GM19328 (cell line): ENCODE measurements around the gene XXYLT1.

ENCODE experiments used
- ATAC-seq: cut with Tn5 transposase; IDR thresholded peaks from one replicate; pipeline ENCODE4 v1.9.1; 2021; ENCODE audit warnings: mild to moderate bottlenecking, moderate library complexity; ENCODE audit not compliant: unreplicated experiment

Gene XXYLT1

DNA sequence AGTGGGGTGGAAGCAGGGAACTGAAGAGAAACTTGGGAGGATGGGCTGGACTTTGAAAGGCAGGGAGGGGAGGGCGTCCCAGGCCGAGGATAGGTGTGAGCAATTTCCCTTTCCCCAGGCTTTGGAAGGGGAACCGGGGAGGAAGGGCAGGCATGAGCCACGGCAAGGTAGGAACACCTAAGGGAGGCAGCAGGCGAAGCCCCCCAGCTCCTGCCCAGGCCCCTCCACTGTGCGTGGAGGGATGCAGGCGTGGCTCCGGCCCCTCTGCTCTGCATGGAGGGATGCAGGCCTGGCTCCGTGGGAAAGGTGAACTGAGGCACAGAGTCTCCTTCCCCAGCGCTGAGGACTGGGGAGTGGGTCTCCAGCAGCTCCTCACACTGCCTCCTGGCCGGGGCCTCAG, 236.4 kb downstream of the XXYLT1 start:
- no peak for ATAC-seq

DNA sequence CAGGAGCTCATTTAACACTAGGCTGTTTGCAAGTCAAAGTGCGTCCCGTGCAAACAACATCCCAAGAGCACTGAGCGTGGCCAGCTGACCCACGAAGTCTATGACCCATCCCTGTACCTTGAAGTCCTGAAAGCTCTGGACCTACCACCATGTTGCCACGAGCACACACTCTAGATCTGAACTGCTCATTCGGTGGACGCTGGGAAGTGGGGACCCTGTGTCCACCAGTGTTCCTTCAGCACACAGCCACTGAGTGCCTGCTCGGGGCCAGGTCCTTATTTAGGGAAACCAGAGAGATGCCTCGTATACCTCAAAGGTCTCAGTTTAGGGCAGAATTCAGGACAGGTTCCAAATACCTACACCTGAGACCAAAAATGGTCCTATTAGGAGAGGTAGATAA, 236.9 kb downstream of the XXYLT1 start:
- no peak for ATAC-seq

DNA sequence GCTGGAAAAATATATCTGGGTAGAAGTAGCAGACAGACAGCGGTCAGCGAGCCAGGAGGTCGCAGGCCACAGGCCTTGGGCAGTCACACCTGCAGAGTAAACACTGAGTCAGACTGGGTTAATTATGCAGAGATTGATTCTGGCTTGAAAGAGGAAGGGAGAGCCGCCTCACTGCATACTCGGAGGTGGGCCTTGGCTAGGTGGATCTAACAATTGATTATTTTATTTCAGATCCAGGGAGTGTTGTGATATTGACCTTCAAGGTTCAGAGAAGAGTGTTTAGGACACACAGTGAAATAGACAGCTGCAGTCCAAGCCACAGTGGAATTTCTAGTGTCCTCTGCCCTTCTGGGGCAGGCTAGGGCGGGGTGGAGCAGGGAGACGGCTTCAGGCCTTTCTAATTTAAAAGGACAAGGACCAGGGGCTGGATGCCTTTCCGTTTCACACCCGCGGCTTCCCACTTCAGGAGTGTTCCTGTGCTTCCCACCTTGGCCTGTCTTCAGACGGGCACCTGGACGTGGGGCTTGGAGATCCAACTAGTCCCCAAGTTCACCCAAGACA, 237.3 kb downstream of the XXYLT1 start:
- no peak for ATAC-seq

DNA sequence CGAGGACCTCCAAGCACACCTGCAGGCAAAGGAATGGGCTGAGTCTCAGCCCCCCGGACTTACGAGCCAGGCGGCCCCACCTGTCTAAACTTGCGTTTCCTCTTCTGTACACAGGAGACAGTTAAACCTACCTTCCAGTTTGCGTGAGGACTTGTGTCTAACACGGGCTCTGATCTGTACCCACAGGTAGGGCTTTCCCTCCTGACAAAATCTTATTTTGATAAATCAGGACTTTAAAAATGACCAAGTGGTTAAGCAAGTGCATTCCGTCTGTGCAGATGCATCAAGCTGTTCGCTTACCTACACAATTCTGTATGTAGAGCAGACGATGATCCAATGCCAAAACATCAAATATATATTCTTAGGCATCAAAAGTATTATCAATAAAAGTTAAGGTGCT, 238.0 kb downstream of the XXYLT1 start:
- ATAC-seq, result no peak

DNA sequence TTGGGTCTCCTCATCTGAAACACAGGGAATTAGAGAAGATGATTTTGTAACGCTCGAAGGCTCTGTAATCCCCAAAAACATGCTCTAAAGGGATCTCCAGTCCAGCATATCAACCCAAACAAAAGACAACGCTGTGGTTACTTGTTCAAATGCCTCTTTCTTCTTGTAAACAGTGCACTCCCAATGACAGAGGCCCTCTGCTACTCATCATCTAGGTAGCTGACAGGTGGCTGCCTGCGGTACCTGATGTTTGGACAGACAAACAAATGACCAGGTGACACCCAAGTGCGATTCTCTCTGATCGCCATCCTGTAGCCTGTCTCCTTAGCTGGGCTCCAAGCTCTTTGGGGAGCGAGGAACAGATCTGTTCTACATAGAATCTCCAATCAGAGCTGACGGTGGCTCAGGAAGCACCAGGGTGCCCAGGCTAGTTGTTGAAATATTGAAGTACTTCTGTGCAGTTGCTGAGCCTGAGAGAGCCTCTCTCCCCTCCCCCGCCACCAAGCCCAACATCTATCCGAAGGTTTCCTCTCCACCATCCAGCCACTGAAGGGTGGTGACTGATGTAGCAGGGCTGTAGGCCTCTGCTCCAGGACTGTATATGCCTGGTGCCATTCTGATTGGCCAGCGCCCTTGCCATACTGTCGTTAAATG, 238.7 kb downstream of the XXYLT1 start:
- no peak for ATAC-seq

DNA sequence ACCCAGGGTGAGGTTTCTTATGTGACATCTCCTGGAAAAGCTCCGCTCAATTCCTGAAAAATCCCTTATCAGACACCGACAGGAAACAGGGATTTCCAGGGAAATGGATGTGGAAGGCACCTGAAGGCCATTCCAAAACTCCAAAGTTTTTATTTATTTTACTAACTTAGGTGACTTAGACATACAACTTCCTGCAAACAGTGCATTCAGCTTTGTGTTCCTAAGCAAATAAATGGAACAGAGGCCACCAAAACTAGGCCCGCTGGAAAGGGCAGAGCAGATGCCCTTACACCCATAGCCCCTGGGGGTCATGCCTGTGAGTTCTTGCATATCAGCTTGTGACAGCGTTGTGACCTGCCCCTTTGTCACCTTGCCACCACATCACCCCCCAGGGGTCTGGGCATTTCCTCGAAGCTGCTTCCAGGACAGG, 239.4 kb downstream of the XXYLT1 start:
- ATAC-seq, result no peak

DNA sequence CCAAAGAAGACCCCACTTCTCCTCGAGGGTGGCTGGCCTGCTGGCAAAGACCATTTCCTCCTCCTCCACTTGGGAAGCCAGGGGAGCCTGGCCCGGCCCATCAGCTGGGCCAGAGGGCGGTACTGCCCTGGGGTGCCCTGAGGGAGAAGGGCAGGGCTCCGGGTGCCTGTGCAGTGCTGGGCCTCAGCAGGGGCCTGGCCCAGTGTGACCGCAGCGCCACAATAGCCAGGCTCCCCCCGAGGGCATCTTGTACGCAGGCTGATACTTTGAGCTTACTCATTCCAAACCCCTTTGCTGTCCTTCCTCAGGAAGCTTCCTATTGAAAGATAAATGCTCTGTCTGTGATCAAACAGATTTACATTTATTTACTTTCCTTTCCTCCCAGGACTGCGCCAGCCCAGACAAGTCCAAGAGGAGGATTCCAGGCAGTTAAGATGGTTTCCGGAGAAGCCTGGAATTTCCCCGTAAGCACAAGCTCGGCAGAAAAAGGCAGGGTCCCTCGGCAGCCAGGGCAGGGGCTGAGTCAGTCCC, 240.1 kb downstream of the XXYLT1 start:
- ATAC-seq, result no peak

DNA sequence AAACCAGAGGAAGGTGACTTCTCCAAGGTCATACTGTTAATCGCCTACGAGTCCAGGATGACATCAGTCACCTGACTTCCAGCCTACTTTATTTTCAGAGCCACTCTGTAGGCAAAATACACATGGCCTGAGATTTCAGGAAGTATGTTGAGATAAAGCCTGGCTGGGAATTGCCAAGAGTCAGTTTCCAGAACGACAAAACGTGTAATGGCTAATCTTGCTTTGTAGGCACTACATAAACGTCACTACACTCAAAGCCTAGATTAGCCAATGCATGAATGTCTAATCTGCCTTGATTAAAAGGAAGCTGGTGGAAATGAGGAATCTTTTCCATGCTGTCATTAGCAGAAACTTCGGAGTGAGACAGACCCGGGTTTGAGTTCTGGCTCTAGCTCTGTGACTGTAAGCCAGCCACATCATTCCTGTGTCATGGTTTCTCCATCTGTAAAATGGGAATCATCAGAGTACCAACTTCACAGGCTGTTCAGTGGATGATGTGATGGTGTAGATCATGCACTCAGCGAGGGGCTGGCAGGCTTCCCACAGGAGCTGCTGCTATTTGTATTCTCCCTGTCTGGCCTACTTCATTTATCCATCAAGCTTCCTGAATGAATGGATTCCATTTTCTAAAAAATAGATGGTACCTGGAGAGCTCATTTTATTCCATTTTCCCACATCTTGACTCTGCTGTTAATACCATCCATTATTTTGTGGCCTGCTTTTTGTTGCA, 241.9 kb downstream of the XXYLT1 start:
- no peak for ATAC-seq

DNA sequence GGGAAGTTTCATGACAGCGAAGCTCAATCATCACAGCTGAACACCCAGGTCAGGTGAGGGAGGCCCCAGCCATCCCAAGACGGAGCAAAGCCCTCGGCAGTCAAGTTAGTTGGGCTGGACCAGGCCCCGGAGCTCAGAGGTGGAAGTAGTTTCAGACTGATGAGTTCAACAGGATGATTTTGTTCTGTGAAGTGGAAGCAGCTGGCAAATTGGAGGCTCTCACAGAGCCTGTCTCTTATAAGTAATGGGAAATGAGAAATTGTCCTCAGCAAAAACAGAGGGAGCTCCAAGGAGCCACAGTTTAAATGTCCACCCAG, 245.1 kb downstream of the XXYLT1 start:
- ATAC-seq, result no peak

DNA sequence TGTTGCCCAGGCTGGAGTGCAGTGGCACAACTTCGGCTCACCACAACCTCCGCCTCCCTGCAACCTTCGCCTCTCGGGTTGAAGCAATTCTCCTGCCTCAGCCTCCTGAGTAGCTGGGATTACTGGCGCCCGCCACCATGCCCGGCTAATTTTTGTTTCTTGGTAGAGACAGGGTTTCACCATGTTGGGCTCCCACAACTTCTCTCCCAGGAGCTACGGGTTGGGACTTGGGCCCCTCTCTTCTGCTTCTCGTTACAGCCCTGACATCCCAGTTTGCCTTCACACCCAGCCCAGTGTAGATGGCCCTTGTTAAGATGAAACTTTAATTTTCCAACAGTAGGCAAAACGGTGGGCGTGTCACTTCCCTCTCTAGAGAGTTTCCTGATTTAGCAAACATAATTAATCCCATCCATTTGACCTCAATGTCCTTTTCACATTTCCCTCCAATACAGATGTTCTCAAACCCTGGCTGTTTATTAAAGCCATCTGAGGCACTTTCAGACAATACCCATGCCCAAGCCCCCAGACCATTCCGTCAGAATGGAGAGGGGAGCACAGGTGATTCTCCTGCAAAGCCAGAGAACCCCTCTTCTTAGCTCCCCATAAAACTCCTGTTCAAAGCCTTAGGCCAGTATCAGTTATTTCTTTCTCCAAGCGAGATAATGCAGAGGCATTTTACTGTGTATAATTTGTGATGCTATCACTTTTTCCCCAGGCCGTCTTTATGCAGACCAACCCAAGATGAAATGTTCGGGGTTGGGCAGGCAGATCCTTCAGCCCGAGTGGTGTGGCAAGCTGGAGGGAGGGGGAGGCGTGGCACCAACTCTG, 245.7 kb downstream of the XXYLT1 start:
- no peak for ATAC-seq

DNA sequence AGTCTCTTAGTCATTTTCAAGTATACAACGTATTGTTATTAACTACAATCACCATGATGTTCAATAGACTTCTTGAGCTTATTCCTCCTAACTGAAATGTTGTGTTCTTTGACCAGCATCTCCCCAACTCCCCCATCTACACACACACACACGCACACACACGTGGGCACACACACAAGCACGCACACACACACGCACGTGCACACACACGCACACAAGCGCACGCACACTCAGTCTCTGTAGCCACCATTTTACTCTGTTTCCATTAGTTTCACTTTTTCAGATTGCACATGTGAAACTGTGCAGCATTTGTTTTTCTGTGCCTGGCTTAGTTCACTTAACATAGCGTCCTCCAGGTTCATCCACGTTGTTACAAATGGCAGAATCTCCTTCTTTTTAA, 247.0 kb downstream of the XXYLT1 start:
- ATAC-seq, result no peak

DNA sequence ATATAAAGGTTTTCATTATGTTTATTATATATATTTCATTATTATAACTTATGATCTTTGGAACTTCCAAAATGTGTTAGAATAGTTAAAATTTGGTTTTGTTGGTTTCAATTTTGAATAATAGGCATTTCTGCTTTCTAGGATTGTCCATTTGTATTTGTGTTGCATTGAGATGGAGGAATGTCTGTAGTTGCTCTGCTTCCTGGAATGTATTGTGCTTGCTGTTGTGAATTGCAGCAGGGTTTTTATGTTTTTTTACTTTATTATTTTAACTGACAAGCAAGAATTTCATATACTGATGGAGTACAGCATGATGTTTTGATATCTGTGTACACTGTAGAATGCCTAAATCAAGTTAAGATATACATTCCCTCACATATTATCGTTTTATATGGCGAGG, 247.4 kb downstream of the XXYLT1 start:
- no peak for ATAC-seq

DNA sequence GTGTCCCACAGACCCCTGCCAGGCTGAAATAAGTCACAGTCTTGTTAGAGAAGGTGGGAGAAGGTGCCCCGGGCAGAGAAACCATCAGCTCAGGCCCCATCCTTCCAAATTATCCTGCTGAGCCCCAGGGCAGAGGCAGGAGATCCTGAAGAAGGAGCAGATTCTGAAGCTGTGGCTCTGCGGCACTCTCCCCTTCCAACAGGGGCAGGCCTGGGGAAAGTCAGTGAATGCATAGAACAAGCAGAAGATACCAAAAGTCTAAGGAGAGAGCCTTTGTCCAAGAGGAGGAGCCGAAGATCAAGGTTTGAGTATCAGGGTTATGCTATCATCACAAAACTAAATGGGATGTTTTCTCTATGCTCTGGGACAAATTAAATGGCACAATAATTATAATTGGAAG, 249.3 kb downstream of the XXYLT1 start:
- no peak for ATAC-seq

DNA sequence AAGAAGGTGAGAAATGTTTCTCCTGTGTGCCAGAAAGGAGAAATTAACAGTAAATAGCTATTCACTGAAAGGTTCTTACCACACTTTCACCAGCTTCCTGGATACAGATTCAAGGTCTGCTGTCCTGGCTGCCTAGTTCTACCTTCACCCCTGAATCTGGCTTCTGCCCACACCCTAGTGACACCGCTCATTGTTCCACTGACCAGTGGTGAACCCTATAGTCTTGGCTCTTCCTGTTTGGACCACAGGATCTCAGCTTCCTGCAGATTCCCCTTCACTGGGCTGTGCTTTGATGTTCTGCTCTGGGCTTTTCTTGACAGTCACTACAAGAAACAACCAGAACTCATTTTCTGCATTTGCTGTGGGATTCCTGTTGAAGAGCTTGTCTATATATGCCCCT, 250.0 kb downstream of the XXYLT1 start:
- ATAC-seq, result no peak

DNA sequence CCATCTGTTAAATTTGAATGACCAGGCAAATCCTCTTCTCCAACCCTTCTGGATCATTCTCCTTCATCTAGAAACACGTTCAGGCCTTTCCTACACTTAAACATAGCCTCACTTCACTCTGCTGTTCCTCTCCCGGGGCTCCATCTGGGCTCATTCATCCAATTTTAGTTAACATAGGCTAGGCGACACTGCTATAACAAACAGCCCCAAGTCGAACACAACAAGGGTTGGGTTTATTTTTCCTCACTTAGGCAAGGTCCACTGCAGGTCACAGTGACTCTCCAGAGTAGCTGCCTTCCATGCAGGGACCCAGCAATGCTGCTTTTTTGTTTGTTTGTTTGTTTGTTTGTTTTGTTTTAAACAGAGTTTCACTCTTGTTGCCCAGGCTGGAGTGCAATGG, 250.8 kb downstream of the XXYLT1 start:
- no peak for ATAC-seq

DNA sequence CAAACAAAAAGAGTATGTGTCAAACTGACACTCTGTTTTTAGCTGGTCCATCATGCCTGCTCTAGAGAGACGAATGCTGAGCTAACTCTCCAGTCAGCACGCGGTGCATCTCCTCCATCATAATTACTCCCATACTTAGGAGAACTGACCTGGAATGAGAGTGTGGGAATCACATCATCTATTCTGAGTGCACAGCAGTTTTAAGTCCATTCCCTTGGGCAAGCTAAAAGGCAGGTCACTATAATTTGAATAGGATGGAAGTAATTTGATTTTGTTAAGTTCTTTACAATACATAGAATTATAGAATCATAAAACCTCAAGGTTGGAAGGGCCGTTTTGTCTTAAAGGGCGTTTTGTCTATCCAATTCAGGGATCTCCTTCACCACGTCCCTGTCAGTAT, 251.6 kb downstream of the XXYLT1 start:
- ATAC-seq, result no peak
